ENCODE measurements around the gene TLK1. TPM values are rescaled to one million over a fixed set of nuclear protein-coding genes. Genes with fewer than 3 reads are reported as not detected.
A peak's percentile ranks its signal among the peaks of the same experiment; 100 is the strongest.
"Not testable (repeated sequence)": the region's sequence is repeated elsewhere in the genome, so short reads cannot be mapped to it uniquely, and the experiment has no call there.

TLK1 gene
- total RNA-seq, 1 experiment from 2014 or later, result 14.8 TPM

- in situ Hi-C loops (cut with HindIII; ENCODE audit: low pct_unique_long_range_greater_than_20kb, low sequenced_read_pairs), result no loop called here
Observed at GRCh38 chr2:171098607-171099006, 62.1 kb downstream of the TLK1 start.

GRCh38 chr2:171095014-171095582, 65.6 kb downstream of the TLK1 start:
- in situ Hi-C loops (cut with HindIII; ENCODE audit: low pct_unique_long_range_greater_than_20kb, low sequenced_read_pairs), result no loop called here
- no peak for DNase-seq (ENCODE audit: low read depth)

More at GRCh38 chr2:171098607-171099006, 62.1 kb downstream of the TLK1 start:
- no peak for DNase-seq (ENCODE audit: low read depth)

GRCh38 chr2:171091517-171091916, 69.2 kb downstream of the TLK1 start:
- in situ Hi-C loops (cut with HindIII; ENCODE audit: low pct_unique_long_range_greater_than_20kb, low sequenced_read_pairs); DNase-seq (ENCODE audit: low read depth): not testable (repeated sequence)

GRCh38 chr2:171089489-171089888, 71.2 kb downstream of the TLK1 start:
- in situ Hi-C loops (cut with HindIII; ENCODE audit: low pct_unique_long_range_greater_than_20kb, low sequenced_read_pairs), result no loop called here
- DNase-seq (ENCODE audit: low read depth), result no peak

- in situ Hi-C loops (cut with HindIII; ENCODE audit: low pct_unique_long_range_greater_than_20kb, low sequenced_read_pairs), result no loop called here
- DNase-seq (ENCODE audit: low read depth), result no peak
Observed at GRCh38 chr2:171088057-171088834, 72.4 kb downstream of the TLK1 start.

- no peak for DNase-seq (ENCODE audit: low read depth)
- in situ Hi-C loops (cut with HindIII; ENCODE audit: low pct_unique_long_range_greater_than_20kb, low sequenced_read_pairs), result no loop called here
Observed at GRCh38 chr2:171087547-171087946, 73.1 kb downstream of the TLK1 start.

GRCh38 chr2:171086352-171087290, 74.1 kb downstream of the TLK1 start:
- in situ Hi-C loops (cut with HindIII; ENCODE audit: low pct_unique_long_range_greater_than_20kb, low sequenced_read_pairs), result no loop called here
- peak; percentile 66 for DNase-seq (ENCODE audit: low read depth)

- in situ Hi-C loops (cut with HindIII; ENCODE audit: low pct_unique_long_range_greater_than_20kb, low sequenced_read_pairs), result no loop called here
- DNase-seq (ENCODE audit: low read depth), result no peak
Observed at GRCh38 chr2:171084128-171084527, 76.6 kb downstream of the TLK1 start.

GRCh38 chr2:171083451-171083850, 77.2 kb downstream of the TLK1 start:
- DNase-seq (ENCODE audit: low read depth), result no peak
- in situ Hi-C loops (cut with HindIII; ENCODE audit: low pct_unique_long_range_greater_than_20kb, low sequenced_read_pairs), result no loop called here

GRCh38 chr2:171081649-171082111, 79.0 kb downstream of the TLK1 start:
- in situ Hi-C loops (cut with HindIII; ENCODE audit: low pct_unique_long_range_greater_than_20kb, low sequenced_read_pairs), result no loop called here
- no peak for DNase-seq (ENCODE audit: low read depth)

GRCh38 chr2:171080607-171081006, 80.1 kb downstream of the TLK1 start:
- in situ Hi-C loops (cut with HindIII; ENCODE audit: low pct_unique_long_range_greater_than_20kb, low sequenced_read_pairs), result no loop called here
- DNase-seq (ENCODE audit: low read depth), result no peak

GRCh38 chr2:171076422-171076821, 84.3 kb downstream of the TLK1 start:
- DNase-seq (ENCODE audit: low read depth); in situ Hi-C loops (cut with HindIII; ENCODE audit: low pct_unique_long_range_greater_than_20kb, low sequenced_read_pairs): not testable (repeated sequence)

- DNase-seq (ENCODE audit: low read depth), result no peak
- in situ Hi-C loops (cut with HindIII; ENCODE audit: low pct_unique_long_range_greater_than_20kb, low sequenced_read_pairs), result no loop called here
Observed at GRCh38 chr2:171072164-171072563, 88.5 kb downstream of the TLK1 start.

- in situ Hi-C loops (cut with HindIII; ENCODE audit: low pct_unique_long_range_greater_than_20kb, low sequenced_read_pairs), result no loop called here
- DNase-seq (ENCODE audit: low read depth), result no peak
Observed at GRCh38 chr2:171069286-171069956, 91.3 kb downstream of the TLK1 start.

GRCh38 chr2:171066110-171066509, 94.6 kb downstream of the TLK1 start:
- in situ Hi-C loops (cut with HindIII; ENCODE audit: low pct_unique_long_range_greater_than_20kb, low sequenced_read_pairs), result no loop called here
- DNase-seq (ENCODE audit: low read depth), result no peak

GRCh38 chr2:171057575-171057974, 103.1 kb downstream of the TLK1 start:
- in situ Hi-C loops (cut with HindIII; ENCODE audit: low pct_unique_long_range_greater_than_20kb, low sequenced_read_pairs), result no loop called here

GRCh38 chr2:171056307-171056706, 104.4 kb downstream of the TLK1 start:
- in situ Hi-C loops (cut with HindIII; ENCODE audit: low pct_unique_long_range_greater_than_20kb, low sequenced_read_pairs), result no loop called here
- DNase-seq (ENCODE audit: low read depth), result no peak

More at GRCh38 chr2:171057575-171057974, 103.1 kb downstream of the TLK1 start:
- no peak for DNase-seq (ENCODE audit: low read depth)

- DNase-seq (ENCODE audit: low read depth), result no peak
- in situ Hi-C loops (cut with HindIII; ENCODE audit: low pct_unique_long_range_greater_than_20kb, low sequenced_read_pairs), result no loop called here
Observed at GRCh38 chr2:171049691-171050090, 111.0 kb downstream of the TLK1 start.
